Measurements from ENCODE around the gene REPS2.
"Not testable (repeated sequence)": the region's sequence is repeated elsewhere in the genome, so short reads cannot be mapped to it uniquely, and the experiment has no call there.

REPS2 gene

GRCh38 chrX:16946361-16946964, at the start of gene REPS2:
REPS2 (plus strand) TSS chrX:16946658; CDS start chrX:16946862, 204 bp downstream.
- peak; percentile 87 for DNase-seq (ENCODE audit: low spot score)

DNA sequence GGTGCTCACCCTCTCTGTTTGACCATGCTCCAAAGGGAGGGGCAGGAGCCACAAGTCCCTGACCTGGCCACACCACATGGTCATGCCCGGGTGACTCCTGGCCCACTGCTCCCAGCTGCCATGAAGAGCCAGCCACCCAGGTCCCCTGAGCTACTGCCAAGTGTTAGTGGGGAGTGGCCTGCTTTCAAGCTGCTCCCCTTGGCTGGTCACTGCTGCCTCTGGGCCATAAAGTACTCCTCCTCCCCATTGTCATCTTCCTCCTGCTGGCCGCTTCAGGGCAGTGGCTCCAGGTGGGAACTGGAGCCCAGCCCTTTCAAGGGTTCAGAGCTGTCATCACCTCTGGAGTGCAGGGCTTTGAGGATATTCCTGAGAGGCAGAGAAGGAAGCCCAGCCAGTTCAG, 49.0 kb upstream of the REPS2 start:
- no peak for DNase-seq (ENCODE audit: low spot score)

DNA sequence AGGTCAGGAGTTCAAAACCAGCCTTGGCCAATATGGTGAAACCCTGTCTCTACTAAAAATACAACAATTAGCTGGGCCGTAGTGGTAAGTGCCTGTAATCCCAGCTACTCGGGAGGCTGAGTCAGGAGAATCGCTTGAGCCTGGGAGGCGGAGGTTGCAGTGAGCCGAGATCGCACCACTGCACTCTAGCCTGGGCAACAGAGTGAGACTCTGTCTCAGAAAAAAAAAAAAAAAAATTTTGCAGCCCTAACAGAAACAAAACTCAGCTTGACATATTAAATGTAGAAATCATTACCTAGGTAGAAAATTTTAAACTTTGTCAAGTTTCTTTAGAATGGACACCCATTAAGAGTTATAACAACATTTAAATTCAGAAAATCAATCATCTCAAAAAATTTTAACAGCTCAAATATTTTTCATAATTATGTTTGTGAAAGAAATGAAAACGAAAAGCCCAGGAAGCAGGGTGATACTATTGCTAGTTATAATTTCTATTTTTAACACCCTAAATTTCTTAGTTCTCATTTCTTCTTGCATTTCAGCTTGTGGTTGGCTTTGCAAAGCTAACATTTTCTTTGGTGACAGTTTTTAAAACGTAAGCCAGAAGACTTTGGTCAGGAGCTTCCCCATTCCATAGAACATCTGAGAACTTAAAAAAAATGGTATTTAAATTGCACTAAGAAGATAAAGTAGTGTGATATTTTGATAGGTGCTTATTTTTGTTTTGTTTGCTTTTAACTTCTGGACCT, 43.0 kb upstream of the REPS2 start:
- DNase-seq (ENCODE audit: low spot score): no peak

GRCh38 chrX:16910376-16910775, 36.1 kb upstream of the REPS2 start:
- no peak for DNase-seq (ENCODE audit: low spot score)

DNA sequence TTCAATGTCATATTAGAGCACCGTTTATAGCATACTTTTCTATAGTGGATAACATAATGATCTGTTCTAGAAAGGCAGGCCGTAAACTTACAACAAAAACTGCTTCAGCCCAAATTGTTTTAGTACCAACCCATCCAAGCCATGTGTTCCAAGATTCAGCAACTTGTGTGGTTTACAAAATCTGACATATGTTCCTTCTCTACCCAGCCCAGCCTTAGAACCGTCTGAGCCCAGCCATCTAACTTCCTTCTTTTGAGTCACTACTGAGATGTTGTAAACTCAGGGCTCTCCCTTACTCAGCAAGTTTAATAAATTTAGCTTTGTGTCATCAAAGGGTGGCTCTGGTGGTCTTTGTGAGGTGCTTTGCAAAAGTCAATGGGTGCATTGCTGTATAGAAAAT, 32.4 kb upstream of the REPS2 start:
- peak; percentile 27 for DNase-seq (ENCODE audit: low spot score)

- no peak for DNase-seq (ENCODE audit: low spot score)
These were observed 29.9 kb upstream of the REPS2 start for GRCh38 chrX:16916561-16916960.

GRCh38 chrX:16917120-16917519, 29.3 kb upstream of the REPS2 start:
- DNase-seq (ENCODE audit: low spot score): no peak

- no peak for DNase-seq (ENCODE audit: low spot score)
These were observed 27.5 kb upstream of the REPS2 start for GRCh38 chrX:16918979-16919378.

DNA sequence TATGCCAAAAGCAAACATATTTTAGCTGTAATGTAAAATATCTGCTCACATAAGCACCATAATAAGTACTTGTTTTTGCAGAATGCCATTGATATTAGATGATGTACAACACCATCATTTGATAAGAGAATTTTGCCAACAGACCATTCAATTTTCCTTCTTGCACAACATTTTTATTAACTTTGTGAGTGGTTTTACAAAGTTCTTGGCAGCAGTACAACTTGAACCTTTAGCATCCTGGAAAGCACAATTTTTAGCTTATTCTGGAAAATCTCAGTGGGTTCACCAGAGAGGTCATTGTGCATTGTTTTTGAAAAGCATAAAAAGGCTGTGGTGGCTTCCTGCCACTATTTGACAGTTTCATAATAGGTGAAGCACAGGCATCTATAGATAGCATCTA, 26.4 kb upstream of the REPS2 start:
- DNase-seq (ENCODE audit: low spot score): no peak

DNA sequence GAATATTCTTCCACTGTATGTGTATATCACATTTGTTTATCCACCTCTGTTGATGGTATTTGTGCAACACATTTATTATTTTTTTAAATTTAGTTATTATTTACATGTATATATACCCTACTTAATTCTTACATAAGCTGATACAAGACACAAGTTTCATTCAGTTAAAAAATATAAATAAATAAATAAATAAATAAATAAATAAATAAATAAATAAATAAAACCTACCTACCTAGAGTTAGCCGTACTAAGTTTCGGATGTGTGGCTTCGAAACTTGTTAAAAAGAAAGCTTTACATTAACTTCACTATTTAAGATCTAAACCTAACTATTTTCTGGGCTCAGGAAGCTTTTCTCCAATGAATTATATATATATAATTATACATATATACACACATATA, 23.3 kb upstream of the REPS2 start:
- DNase-seq (ENCODE audit: low spot score): no peak

GRCh38 chrX:16924631-16925480, 21.6 kb upstream of the REPS2 start:
- DNase-seq (ENCODE audit: low spot score): no peak

GRCh38 chrX:16930392-16930791, 16.1 kb upstream of the REPS2 start:
- no peak for DNase-seq (ENCODE audit: low spot score)

GRCh38 chrX:16931371-16931770, 15.1 kb upstream of the REPS2 start:
- DNase-seq (ENCODE audit: low spot score): no peak

DNA sequence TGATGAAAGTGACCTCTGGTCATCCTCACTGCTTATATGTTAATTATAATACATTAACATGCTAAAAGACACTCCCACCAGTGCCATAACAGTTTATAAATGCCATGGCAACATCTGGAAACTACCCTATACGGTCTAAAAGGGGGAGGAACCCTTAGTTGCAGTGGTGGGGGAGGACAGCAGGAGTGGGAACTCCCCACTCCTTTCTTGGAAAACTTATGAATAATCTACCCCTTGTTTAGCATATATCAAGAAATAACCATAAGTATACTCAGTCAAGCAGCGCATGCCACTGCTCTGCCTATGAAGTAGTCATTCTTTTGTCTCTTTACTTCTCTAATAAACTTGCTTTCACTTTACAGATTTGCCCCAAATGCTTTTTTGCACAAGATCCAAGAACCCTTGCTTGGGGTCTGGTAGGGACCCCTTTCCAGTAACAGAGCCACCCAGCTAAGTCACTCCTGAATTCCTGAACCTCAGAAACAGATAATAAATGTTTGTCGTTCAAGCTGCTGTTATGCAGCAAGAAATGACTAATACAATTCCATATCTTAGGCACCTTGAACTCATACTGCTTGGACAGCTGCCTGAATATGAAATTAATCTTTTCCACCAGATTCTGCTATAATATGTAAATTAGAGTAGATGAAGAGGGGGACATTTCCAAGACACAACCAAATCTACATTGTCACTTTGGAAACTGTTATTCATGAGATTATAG, 14.4 kb upstream of the REPS2 start:
- DNase-seq (ENCODE audit: low spot score): no peak

DNA sequence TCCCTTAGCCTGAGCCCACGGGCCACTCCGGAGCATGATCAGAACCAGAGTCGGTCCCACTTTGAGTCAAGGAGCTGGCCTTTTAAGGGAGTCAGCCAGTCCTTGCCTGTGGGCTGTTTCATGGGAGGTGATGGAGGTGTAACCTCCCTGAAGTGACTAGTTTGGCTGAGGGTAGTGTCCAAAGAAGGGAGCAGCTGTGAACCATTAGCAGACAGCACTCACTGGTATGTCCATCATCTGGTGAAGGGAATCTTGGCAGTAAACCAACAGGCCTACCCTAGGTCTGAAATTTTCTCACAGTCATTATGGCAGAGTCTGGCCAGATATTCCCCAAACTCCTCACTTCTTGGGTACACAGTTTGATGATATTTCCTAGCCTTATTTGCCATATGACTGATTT, 12.3 kb upstream of the REPS2 start:
- DNase-seq (ENCODE audit: low spot score): no peak

GRCh38 chrX:16946971-16947562, 609 bp downstream of the REPS2 start:
- peak; percentile 5 for DNase-seq (ENCODE audit: low spot score)

GRCh38 chrX:16950423-16950822, 4.0 kb downstream of the REPS2 start:
- no peak for DNase-seq (ENCODE audit: low spot score)

- no peak for DNase-seq (ENCODE audit: low spot score)
These were observed 7.3 kb downstream of the REPS2 start for GRCh38 chrX:16953606-16954211.

DNA sequence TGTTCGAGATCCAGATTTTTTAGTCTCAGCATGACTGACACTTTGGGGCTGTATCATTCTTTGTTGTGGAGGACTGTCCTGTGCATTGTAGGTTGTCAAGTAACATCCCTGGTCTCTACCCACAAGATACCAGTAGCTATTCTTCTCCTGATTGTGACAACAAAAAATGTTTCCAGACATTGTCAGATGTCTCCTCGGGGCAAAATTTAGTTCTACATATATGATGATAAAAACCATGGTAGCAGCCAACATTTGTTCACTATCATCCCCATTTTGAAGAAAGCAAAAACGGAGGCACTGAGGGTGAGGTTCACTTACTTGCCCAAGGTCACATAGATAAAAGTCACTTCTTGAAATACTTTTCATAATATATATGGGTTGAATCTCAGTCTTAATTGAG, 11.3 kb downstream of the REPS2 start:
- DNase-seq (ENCODE audit: low spot score): no peak

DNA sequence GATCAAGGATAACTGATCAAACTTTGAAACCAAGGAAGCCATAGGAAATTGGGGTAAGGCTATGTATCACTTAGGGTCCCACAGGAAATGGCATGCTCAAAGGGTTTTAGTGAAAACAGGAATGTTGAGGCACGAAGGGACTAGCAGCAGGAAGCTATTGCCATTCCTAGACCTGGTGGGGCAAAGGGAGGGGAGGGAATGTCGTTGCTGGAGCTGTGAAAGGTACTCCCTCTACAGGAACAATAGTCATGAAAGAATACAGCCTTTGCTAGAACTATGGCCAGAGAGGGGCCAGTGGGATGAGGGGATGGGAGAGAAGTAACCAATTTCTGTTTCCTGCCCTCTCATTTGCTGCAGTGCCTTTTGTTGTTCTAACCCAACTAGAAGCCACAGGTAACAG, 11.9 kb downstream of the REPS2 start:
- no peak for DNase-seq (ENCODE audit: low spot score)

DNA sequence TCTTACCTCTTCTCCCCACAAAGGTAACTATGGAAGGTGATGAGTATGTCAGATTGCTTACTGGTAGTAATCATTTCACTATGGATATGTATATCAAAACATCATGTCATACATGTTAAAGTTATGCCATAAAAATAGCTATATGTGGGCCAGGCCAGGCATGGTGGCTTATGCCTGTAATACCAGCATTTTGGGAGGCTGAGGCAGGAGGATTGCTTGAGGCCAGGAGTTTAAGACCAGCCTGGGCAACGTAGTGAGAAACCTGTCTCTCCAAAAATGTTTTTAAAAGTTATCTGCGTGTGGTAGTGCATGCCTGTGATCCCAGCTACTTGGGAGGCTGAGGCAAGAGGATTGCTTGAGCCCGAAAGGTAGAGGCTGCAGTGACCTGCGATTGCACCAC, 16.2 kb downstream of the REPS2 start:
- not testable (repeated sequence) for DNase-seq (ENCODE audit: low spot score)
